HG03095 (cell line): ENCODE results near the gene GATAD2A.
A peak's percentile ranks its signal among the peaks of the same experiment; 100 is the strongest.
"Not testable (repeated sequence)": the region's sequence is repeated elsewhere in the genome, so short reads cannot be mapped to it uniquely, and the experiment has no call there.

ENCODE experiments used
- ATAC-seq: cut with Tn5 transposase; IDR thresholded peaks from one replicate; pipeline ENCODE4 v1.9.1; 2021; ENCODE audit warnings: moderate library complexity; ENCODE audit not compliant: unreplicated experiment

GATAD2A gene

DNA sequence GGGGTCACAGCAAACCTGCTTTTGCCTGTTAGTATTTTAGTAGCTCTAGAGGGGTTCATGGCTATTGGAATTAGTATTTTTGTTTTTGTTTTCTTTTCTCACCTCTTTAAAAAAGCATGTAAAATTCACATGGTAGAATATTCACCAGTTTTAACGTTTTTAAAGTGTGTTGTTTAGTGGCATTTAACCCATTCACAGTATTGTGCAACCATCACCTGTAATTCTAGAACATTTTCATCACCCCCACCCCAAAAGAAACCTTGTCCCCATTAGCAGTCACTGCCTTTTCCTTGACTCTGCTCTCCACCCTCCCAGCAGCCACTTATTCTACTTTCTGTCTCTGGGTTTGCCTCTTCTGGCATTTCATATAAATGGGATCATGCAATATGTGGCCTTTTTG, 39.8 kb downstream of the GATAD2A start:
- ATAC-seq = no peak

DNA sequence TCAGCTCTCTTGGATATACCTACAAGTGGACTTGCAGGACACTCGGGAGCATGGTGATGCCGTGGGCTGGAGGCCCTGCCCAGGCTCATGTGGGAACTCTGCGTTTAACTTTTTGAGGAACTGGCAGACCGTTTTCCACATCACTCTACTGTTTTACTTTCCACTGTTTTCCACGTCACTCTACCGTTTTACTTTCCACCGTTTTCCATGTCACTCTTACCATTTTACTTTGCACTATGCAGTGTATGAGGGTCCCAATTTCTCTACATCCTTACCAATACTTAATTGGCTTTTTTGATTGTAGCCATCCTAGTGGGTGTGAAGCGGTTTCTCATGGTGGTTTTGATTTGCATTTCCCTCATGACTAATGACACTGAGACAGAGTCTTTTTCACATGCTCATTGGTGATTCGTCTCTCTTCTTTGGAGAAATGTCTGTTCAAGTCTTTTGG, 40.5 kb downstream of the GATAD2A start:
- no peak for ATAC-seq

DNA sequence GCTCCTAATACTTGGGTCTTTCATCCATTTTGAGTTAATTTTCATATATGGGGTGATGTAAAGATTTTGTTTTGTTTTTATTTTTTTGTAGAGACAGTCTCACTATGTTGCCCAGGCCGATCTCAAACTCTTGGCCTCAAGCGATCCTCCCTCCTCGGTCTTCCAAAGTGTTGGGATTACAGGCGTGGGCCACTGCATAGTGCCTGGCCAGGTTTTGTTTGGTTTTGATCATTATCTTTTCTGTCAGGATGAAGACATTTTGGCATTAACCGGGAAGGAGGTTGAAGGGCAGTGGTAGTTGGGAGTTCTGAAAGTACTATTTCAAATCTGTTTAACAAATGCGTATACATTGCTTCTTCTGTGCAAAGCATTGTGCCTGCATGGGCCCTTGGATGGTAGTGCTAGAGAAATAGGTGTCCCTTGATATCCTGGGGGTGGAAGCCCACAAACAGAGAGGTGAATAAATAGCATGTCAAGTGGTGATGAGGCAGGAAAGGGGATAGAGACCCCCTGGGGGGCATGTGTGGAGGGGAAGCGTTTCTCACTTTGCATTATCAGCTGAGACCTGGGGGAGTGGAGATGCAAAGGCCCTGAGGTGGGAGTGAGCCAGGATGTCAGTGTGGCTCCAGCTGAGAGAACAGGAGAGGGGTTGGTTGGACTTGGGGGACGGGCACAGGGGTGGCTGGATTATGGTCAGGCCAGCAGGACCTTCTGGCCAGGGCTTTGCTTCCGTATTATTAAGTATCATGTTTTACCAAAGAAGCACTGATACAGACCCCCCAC, 41.4 kb downstream of the GATAD2A start:
- ATAC-seq = no peak

DNA sequence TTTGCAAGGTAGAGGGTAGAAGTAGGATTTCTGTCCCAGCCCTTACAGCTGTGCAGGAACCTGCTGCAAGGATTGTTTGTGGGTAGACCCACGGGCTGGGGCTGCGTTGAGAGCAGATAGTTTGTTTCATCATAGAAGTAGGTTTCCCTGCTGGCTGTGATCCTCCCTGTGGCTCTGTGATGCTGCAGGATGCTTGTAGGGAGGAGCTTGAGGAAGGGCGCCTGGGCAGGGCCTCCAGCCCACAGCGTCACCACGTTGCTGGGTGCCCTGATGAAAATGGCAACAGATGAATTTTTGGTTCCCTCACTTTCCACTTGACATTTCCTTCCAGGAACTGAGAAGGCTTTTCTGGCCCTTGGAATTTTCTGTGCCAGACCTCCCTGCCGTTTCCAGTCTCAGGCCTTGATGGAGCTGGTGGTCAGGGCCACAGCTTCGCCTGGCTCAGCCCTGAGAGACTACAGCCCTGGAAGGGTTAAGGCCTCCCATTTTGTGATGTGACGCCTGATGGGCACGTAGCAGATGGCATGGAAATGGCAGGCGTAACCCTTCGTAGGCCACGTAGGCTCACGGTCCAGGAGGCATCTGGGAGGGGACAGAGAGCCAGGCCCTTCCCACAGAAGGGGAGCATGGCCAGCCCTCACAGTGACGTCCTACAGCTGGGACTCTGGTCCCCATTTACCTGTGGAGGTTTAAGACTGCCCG, 42.2 kb downstream of the GATAD2A start:
- ATAC-seq = no peak

DNA sequence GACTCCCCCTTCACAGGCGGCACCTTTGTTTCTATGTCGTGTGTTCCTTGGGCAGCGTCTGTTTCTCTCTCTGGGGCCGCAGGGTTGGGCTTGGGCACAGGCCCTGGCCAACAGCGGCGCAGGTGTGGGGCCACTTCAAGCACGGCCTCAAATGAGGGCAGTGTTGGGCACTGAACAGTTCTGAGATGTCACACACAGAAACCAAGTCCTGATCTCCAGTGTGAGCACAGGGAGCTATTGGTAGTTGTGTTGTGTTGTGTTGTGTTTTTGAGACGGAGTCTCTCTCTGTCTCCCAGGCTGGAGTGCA, 42.7 kb downstream of the GATAD2A start:
- no peak for ATAC-seq

DNA sequence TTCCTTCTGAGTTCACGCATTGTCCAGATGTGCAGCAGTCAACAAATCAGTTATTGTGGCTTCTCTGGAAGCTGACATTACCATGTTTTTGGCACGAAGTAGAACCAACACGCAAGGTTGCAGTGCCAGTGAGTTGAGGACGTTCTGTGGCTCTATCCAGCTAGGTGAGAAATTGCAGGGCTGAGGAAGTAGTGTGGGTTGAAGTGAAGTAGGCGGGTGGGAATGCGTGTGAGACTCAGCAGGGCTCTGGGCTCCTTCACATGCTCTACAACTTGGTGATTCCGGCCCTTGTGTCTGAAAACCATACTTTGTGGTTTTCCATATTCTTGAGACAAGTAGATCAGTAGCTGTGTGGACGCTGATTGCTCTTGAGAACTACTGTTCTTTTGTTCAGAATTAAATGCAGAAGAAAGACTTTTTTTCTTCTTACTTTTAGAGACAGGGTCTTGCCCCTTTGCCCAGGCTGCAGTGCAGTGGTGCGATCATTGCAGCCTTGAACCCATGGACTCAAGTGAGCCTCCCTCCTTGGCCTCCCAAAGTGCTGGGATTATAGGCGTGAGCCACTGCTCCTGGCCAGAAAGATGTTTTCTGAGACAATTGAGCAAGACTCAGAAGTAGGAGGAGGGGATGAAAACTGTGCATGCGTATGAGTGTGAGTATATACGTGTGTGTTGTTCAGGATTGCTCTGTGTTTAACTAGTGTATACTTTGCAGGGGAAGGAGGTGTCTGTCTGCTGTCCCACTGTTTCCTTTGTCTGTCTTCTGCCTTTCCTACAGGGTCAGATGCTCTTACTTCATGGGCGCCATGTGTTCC, 46.2 kb downstream of the GATAD2A start:
- ATAC-seq = peak; percentile 53

DNA sequence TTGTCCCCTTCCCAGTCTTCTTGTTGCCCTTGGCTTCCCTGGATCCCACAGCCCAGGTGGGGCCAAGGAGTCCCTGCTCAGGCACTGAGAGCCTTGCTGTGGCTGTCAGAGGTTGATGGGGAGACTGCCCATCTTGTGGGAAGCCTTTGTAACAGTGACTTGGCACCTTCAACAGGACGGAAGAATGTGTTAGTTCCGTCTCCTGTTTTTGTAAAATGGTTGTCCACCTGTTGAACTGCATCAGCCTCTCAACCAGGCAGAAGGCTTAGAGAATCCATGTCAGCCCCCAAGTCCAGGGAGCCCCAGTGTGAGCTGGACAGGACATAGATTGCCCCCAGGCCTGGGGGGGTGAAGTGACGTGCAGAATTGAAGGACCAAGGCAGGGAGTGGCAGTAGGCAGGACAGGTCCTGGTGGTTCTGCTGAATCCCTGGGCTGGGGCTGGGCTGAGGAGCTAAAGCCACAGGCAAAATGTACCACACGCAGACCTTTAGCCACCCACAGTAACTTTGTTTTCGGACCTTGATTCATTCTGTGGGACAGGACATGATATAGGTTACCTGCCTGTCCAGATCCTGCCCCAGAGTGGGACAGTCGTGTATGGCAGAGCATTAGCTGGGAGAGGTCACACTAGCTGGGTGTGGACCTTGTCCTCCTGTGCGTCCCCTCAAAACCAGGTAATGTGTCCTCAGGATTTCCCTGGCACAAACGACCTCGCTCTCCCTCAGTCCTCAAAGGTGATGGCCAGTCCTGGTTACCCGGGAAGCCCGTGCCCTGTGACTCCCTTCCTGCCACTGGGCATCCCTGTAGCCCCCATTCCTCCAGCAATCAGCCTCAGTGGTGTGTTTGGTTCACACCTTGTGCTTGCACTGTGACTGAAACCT, 47.0 kb downstream of the GATAD2A start:
- no peak for ATAC-seq

DNA sequence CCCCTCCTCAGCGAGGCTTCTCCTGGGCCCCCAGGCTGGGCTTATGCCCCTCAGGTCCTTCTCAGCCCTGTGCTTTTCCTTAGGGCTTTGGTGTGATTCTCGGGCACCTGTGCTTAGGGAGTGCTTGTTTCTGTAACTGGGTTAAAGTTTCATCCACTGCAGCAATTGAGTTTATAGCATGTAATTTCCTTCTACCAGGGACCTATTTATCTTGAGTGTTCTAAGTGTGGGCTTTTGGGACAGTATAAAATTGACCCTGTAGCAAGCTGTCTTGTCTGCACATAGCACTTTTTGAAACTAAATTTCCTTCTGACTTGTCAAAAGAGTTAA, 47.6 kb downstream of the GATAD2A start:
- no peak for ATAC-seq

DNA sequence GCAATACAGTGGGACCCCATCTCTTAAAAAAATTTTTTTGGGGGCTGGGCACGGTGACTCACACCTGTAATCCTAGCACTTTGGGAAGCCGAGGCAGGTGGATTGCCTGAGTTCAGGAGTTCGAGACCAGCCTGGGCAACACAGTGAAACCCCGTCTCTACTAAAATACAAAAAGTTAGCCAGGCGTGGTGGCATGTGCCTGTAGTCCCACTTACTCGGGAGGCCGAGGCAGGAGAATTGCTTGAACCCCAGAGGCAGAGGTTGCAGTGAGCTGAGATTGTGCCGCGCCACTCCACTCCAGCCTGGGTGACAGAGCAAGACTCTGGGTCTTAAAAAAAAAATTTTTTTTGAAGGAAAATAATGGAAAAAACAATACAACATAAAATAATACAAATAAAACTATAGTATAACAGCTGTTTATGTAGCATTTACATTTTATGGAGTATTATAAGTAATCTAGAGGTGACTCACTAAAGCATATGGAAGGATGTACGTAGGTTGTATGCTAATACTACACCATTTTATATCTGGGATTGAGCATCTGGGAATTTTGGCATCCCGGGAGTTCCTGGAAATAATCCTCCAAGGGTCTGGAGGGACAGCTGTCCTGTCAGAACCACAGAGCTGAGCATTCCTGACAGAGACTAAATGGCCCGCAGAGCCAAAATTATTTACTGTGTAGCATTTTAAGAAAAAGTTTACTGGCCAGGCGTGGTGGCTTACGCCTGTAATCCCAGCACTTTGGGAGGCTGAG, 49.9 kb downstream of the GATAD2A start:
- not testable (repeated sequence) for ATAC-seq

DNA sequence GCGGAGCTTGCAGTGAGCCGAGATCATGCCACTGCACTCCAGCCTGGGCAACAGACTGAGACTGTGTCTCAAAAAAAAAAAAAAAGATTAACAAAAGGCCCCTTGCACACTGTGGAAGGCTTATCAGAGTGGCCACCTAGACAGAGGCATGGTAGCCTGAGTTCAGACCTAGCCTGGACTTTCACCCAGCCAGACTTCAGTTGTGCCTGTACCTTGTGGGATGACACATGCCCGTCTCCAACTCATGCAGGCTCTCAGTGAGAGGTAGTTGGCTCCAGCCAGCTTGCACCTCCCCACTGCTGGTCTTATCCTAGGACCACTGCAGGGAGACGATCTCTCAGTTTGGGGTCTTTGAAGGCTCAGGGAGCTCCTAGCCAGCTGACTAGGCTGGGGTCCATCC, 52.2 kb downstream of the GATAD2A start:
- no peak for ATAC-seq

DNA sequence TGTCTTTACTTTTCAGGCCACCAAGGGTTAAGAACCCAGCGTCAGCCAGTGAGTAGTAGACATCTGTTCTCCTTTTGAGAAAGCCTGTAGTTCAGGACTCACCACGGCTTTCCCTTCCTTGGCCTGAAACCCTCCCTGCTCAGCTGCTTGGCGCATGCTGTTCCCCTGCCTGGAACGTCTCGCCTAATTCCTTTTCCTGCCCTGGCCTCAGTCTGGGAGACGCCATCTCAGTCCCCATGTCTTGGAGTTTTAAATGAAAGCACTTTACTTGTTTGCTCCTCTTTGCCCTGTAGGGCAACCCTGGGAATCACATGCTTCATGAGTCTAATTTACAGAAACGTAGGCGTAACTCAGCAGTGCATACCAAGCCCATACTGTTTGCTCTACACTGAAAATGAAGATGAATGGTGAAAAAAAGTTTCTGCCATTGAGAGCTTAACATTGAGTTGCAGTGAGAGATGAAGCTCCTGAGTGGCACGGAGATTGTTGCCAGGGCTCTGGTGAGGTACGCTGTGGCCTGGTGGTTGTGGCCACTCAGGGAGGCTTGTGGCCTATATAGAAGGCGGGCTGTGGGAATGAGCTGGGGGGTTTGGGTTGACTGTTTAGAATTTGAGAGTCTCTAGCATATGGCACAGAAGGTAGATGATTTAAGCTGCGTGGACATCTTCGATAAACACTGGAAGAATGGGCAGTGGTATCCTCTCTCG, 52.8 kb downstream of the GATAD2A start:
- no peak for ATAC-seq

DNA sequence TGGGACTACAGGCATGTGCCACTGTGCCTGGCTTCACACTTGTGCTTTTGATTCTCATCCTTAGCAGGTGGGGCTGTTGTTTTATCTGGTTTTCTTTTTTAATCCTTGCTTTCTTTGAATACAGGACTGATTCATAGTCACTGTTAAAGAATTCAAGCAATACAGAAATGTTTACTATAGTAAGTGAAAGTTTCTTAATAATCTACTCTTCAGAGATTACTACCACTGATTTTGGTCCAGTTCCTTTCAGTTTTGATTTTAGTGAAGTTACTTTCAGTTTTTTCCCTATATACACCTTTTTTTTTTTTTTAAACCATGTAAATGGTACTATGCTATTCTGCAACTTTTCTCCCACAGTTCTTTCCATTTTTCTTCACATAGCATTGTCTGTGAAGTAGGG, 53.6 kb downstream of the GATAD2A start:
- ATAC-seq = no peak

DNA sequence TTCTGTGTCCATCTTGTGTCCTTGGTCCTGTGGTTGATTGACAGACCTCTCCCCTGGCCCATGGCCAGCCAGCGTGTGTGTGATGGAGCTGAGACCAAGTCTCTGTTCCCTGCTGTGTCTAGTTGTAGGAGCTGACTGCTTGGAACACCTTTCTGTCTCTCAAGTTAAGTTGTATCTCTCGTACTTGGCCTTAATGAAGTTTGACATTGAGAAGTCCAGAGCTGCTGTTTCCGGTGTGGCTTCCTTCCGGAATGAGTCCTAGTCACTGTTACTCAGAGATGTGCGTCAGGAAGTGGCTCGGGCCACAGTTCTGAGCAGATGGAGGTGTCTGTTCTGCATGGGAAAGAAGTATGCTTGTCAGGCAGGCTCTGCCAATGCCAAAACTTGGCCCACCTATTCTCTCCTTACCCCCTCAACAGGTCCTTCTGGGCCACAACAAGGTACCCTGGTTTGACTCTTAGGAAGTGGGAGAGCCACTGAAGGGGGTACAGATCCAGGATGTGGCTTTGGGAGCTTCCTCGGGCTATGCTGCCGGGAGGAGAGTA, 54.3 kb downstream of the GATAD2A start:
- peak; percentile 42 for ATAC-seq

DNA sequence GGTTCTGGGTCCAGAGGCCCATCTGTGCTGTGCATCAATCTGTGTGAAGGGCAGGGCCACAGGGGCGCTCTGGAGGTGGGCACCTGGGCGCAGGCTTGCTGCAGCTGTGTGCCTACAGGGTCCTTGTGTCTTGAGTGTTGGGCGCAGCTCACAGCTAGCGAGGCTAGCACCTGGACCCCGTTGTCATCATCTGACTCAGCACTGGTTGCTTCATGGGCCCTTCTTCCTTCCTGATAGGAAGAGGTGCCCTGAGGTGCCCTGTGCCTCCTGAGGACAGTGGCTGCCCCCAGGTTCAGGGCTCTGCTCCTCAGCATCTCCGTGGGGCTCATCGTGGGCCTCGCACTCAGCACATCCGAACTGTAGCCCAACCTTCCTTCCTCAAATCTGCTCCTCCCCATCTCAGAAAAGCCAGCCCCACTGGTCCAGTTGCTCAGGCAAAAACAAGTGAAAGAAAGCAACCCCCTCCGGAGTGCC, 54.8 kb downstream of the GATAD2A start:
- ATAC-seq = peak; percentile 15

DNA sequence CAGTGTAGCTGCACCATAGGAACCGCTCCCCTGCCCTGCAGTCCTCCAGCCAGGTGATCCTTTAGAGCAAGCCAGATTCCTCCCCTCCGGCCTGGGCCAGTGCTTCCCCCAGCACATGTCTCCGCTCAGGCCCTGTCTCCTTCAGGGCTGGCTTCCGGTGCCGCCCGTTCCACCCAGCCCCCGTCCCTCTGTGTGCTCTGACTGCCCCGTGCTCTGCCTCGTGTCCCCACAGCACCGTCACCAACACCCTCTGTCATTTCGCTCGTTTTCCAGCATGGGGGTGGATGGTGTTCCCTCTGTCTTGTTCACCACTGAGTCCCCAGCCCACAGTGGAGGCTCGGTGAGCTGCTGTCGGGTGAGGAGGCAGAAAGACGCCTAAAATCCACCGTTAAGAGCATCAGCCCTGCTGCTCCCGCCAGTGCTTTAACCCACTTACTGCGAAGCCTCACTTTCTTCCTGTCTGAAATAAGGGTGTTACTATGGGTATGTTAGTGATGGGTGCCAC, 55.3 kb downstream of the GATAD2A start:
- no peak for ATAC-seq

DNA sequence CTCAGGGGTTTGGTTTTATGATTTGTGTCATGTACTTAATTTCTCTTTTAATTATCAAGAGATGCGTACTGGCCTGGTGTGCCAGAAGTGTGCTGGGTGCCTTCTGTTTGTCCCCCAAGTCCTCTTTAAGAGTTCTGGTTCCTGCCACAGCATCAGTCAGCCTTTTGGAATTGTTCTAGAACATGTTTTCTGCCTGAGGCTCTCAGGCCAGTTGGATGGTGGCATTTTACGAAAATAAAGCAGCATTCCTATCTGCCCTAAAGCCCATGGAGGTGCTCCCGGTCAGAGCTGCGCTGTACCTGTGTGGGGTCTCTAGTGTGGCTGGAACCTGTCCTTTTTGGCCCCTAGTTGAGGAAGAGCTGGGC, 55.8 kb downstream of the GATAD2A start:
- ATAC-seq = no peak

DNA sequence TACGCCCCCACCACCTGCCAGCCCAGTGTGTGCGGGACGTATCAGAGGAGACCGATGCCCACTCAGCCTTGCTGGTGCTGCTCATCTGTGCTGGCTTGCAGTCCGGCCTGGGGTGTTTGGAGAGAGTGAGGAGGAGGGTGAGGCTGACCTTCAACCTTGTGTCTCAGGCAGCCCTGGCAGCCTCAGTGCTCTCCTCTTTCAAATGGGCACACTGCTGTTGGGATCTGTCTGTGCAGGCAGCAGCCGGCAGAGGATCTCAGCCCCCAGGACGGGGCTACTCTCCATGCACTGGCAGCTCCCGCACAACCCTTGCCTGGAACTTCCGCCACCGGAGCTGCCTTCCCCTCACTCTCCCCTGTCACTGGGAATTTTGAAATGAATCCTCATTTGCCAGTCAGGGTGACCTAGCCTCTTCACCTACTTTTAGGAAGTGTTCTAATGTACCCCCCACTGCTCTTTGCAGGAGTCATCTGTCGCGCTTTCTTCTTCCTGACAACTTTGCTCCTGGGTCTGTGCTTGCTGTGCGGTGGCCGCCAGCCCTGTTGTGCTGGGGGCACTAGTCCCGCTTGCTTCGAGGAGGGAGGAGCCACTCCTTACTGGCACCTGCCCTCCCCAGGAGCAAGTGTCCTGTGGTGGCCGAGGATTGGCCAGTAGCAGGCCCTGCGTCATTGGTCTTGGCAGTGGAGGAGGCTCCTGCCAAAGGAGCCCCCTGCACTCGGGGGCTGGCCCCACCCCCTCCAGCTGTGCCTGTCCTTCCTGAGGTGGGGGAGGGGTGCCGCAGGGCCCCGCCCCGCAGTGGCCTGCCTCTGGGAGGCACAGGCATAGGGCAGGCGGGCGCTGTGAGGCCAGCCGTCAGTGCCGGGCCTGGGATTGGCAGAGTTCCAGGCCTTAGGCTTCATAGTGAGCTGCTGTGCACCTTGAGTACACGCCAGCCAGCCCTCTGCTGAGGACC, 56.5 kb downstream of the GATAD2A start:
- ATAC-seq = no peak
